ENCODE measurements around the gene GRB10.

GRCh38 chr7:50664461-50664922 lies 118.2 kb downstream of the GRB10 start:
- TF ChIP-seq CTCF (IDR thresholded peaks at IDR 0.05) (no peak), POLR2A (IDR thresholded peaks at IDR 0.05) (no peak)
